Endothelial cell of umbilical vein (primary cell): ENCODE measurements around the gene GPR42. TPM values are rescaled to one million over a fixed set of nuclear protein-coding genes. Genes with fewer than 3 reads are reported as not detected.

Experiments
- BruUV-seq: library from RNA; stranded (reverse); fragments of 400-500 nt; replicated peaks from 2 replicates; lab custom pipeline; 2021; lab: Mats Ljungman, UMichigan
- CTCF ChIA-PET: fragments of 300-600, 350-600 bp; sonication (Branson Sonifier 250); formaldehyde crosslinking; loops from one replicate; lab custom pipeline; 2021; ENCODE audit warnings: antibody characterized with exemption, inconsistent platforms; lab: Charles Lee
- POLR2A ChIA-PET: fragments of 300-600, 350-600 bp; sonication (Branson Sonifier 250); formaldehyde crosslinking; loops from one replicate; lab custom pipeline; 2021; ENCODE audit warnings: antibody characterized with exemption, inconsistent platforms; lab: Charles Lee
- DNase-seq: peaks from one replicate; pipeline ENCODE4 v3.0.0-alpha.2; 2011; ENCODE audit warnings: low read depth, low spot score
- FAIRE-seq: peaks from 2 replicates; lab custom pipeline; 2011; peaks lifted over from hg19 to GRCh38; lab: Jason Lieb, UNC
- H2AFZ ChIP-seq: 2 replicates; pipeline ENCODE4 v1.6.0; 2012; ENCODE audit warnings: low read depth, low read length, control low read depth, inconsistent platforms
- H3K27ac ChIP-seq: 2 replicates; pipeline ENCODE4 v1.5.1; 2011; ENCODE audit warnings: low read depth, mild to moderate bottlenecking, control low read depth, low read length, moderate library complexity; ENCODE audit not compliant: insufficient read depth
- H3K27me3 ChIP-seq, 2 experiments: 2 replicates each; pipeline versions ENCODE4 v1.6.0 to v1.6.1; 2011; ENCODE audit warnings: low read length in 2 of 2, mixed read lengths in 1 of 2; ENCODE audit not compliant: control insufficient read depth in 2 of 2, insufficient read depth in 2 of 2
- H3K36me3 ChIP-seq, 2 experiments: 2 replicates in 1 of 2; 3 replicates in 1 of 2; pipeline ENCODE4 v1.5.1; 2011; ENCODE audit warnings: low read length in 2 of 2, mild to moderate bottlenecking in 1 of 2, moderate library complexity in 1 of 2; ENCODE audit not compliant: control insufficient read depth in 2 of 2, insufficient read depth in 2 of 2; ENCODE audit errors: extremely low read depth in 1 of 2
- H3K4me1 ChIP-seq: 3 replicates; pipeline ENCODE4 v1.5.1; 2011; ENCODE audit warnings: mild to moderate bottlenecking, low read length; ENCODE audit not compliant: control insufficient read depth, insufficient read depth; ENCODE audit errors: extremely low read depth
- H3K4me2 ChIP-seq: 2 replicates; pipeline ENCODE4 v1.6.1; 2011; ENCODE audit warnings: low read length, control low read depth, mixed read lengths; ENCODE audit not compliant: insufficient read depth
- H3K4me3 ChIP-seq, 3 experiments: fragments of 200-600 bp in 1 of 3; sonication (generic), shearing (Covaris generic) in 1 of 3; replicated peaks in 1 of 3; 2 replicates each; pipeline ENCODE4 v1.5.1; 2011 to 2016; ENCODE audit warnings: control low read depth in 3 of 3, low read length in 3 of 3, mild to moderate bottlenecking in 2 of 3, inconsistent platforms in 1 of 3, low read depth in 1 of 3, moderate library complexity in 1 of 3; ENCODE audit not compliant: insufficient read depth in 1 of 3
- H3K79me2 ChIP-seq: 2 replicates; pipeline ENCODE4 v1.6.0; 2012; ENCODE audit warnings: low read length, inconsistent platforms; ENCODE audit not compliant: control insufficient read depth, insufficient read depth
- H3K9ac ChIP-seq: replicated peaks from 2 replicates; pipeline ENCODE3; 2011; ENCODE audit warnings: low read length, control low read depth; ENCODE audit not compliant: insufficient read depth; ENCODE audit errors: extremely low read depth
- H3K9me1 ChIP-seq: replicated peaks from 3 replicates; pipeline ENCODE4 v1.6.0; 2011; ENCODE audit warnings: mild to moderate bottlenecking, low read length; ENCODE audit not compliant: control insufficient read depth, insufficient read depth; ENCODE audit errors: extremely low read depth
- H3K9me3 ChIP-seq: replicated peaks from 2 replicates; pipeline ENCODE4 v1.5.1; 2012; ENCODE audit warnings: low read length, inconsistent platforms; ENCODE audit not compliant: control insufficient read depth, insufficient read depth
- H4K20me1 ChIP-seq: replicated peaks from 2 replicates; pipeline ENCODE3; 2011; ENCODE audit warnings: mild to moderate bottlenecking, low read length; ENCODE audit not compliant: control insufficient read depth, insufficient read depth; ENCODE audit errors: extremely low read depth
- CTCF ChIP-seq, 2 donors: IDR thresholded peaks; 1 replicate in 1 of 2; 2 replicates in 1 of 2; pipeline ENCODE4 v1.5.1; 2011; ENCODE audit warnings: low read length in 2 of 2, mild to moderate bottlenecking in 2 of 2, moderate library complexity in 2 of 2, control low read depth in 1 of 2, inconsistent platforms in 1 of 2, low read depth in 1 of 2; ENCODE audit not compliant: insufficient read depth in 1 of 2; ENCODE audit errors: extremely low read depth in 1 of 2
- EZH2 ChIP-seq: IDR thresholded peaks from 2 replicates; pipeline ENCODE4 v1.6.1; 2012; ENCODE audit warnings: borderline replicate concordance, low read depth, mild to moderate bottlenecking, moderate library complexity, low read length, inconsistent platforms; ENCODE audit not compliant: severe bottlenecking
- FOS ChIP-seq: IDR thresholded peaks from 2 replicates; pipeline ENCODE4 v1.6.1; 2011; ENCODE audit warnings: mild to moderate bottlenecking, low read length, moderate library complexity, borderline replicate concordance; ENCODE audit not compliant: insufficient read depth
- GATA2 ChIP-seq: IDR thresholded peaks from 2 replicates; pipeline ENCODE4 v1.7.0; 2011; ENCODE audit warnings: low read depth, mild to moderate bottlenecking, moderate library complexity, mixed read lengths, low read length; ENCODE audit not compliant: insufficient read length, insufficient read depth
- JUN ChIP-seq: IDR thresholded peaks from 2 replicates; pipeline ENCODE4 v1.6.1; 2011; ENCODE audit warnings: borderline replicate concordance, low read depth; ENCODE audit not compliant: insufficient read length, insufficient read depth
- MAX ChIP-seq: IDR thresholded peaks from 2 replicates; pipeline ENCODE4 v1.6.1; 2011; ENCODE audit not compliant: insufficient read depth, insufficient read length
- POLR2A ChIP-seq: IDR thresholded peaks from 2 replicates; pipeline ENCODE4 v1.6.1; 2012; ENCODE audit warnings: low read depth, mild to moderate bottlenecking, control low read depth, low read length
- dilution Hi-C: fragments of 300-500 bp; cut with MboI; formaldehyde crosslinking; loops from one replicate; pipeline ENCODE4 v1.15.0; 2019; ENCODE audit warnings: low sequenced_read_pairs; ENCODE audit not compliant: extremely low pct_ligation_motif_present
- intact Hi-C: fragments of 100-400 bp; cut with micrococcal nuclease; formaldehyde crosslinking; loops from one replicate; pipeline ENCODE4 v1.10.0; 2022
- polyA plus RNA-seq, 4 experiments: library from polyadenylated mRNA; depleted of rRNA in 3 of 4; stranded (reverse) in 3 of 4; unstranded in 1 of 4; fragments of >200 nt; gene quantifications; 2 replicates each; pipeline versions ENCODE4 v1.2.1 to v1.2.3, GENCODE V29; 2011 to 2012; ENCODE audit warnings: missing spikeins in 1 of 4
- total RNA-seq: library from RNA; stranded (reverse); gene quantifications from 2 replicates; pipeline ENCODE4 v1.2.3, GENCODE V29; 2021

Gene GPR42
- total and polyA plus RNA-seq, 2 donors (not counting 3 experiments of a cell fraction or from before 2014, with no cell fraction given), result not detected

- Histone ChIP-seq H3K4me3 (no peak overlapping the region), H3K4me2 (no peak overlapping the region), H4K20me1 (no peaks in the 10 kb centered on the region), H3K9ac (no peak overlapping the region), H3K27me3 (no peaks in the 10 kb centered on the region), H3K4me1 (no peaks in the 10 kb centered on the region), H3K79me2 (no peaks in the 10 kb centered on the region), H3K27ac (no peak overlapping the region), H2AFZ (no peak overlapping the region), H3K9me1 (no peaks in the 10 kb centered on the region), H3K36me3 (no peaks in the 10 kb centered on the region), H3K9me3 (no peaks in the 10 kb centered on the region)
- dilution Hi-C loops, result no loop called here
- no peak for FAIRE-seq
- no peak for DNase-seq
- TF ChIP-seq MAX (no peak), JUN (no peak), EZH2 (no peak), POLR2A (no peak), GATA2 (no peak), CTCF (IDR thresholded peaks at IDR 0.05; ENCODE audit: extremely low read depth in 1 of 2, insufficient read depth in 1 of 2, low read depth in 1 of 2, low read length in 2 of 2) (no peak), FOS (no peak)
- POLR2A ChIA-PET, result no interaction called here
- CTCF ChIA-PET, result no interaction called here
- intact Hi-C loops, result no loop called here
- no TSS peak for BruUV-seq
Measured at GRCh38 chr19:35337984-35338296, 32.9 kb upstream of the GPR42 start.
